H9 (cell line): ENCODE results near the gene MARCHF9. TPM values are rescaled to one million over a fixed set of nuclear protein-coding genes. Genes with fewer than 3 reads are reported as not detected.

Experiments
- DNase-seq: peaks from one replicate; pipeline ENCODE4 v3.0.0-alpha.2; 2017
- H2AFZ ChIP-seq: one replicate; pipeline ENCODE4 v1.6.1; 2013; ENCODE audit warnings: mild to moderate bottlenecking, low read length, control low read depth, moderate library complexity
- H2AK5ac ChIP-seq: 2 replicates; pipeline ENCODE4 v1.6.1; 2013; ENCODE audit warnings: low read length, control low read depth, mixed read lengths; ENCODE audit not compliant: insufficient read length
- H2BK120ac ChIP-seq: one replicate; pipeline ENCODE4 v1.6.1; 2013; ENCODE audit warnings: low read depth, mild to moderate bottlenecking, low read length, control low read depth, inconsistent platforms; ENCODE audit not compliant: poor library complexity, severe bottlenecking
- H2BK12ac ChIP-seq: 2 replicates; pipeline ENCODE4 v1.6.1; 2013; ENCODE audit warnings: low read length, control low read depth, mixed read lengths, low read depth; ENCODE audit not compliant: insufficient read length
- H2BK15ac ChIP-seq: 2 replicates; pipeline ENCODE4 v1.6.1; 2013; ENCODE audit warnings: low read depth, low read length, control low read depth
- H2BK20ac ChIP-seq: one replicate; pipeline ENCODE4 v1.6.1; 2013; ENCODE audit warnings: low read depth, mild to moderate bottlenecking, low read length, control low read depth, inconsistent platforms; ENCODE audit not compliant: poor library complexity, severe bottlenecking
- H2BK5ac ChIP-seq: 2 replicates; pipeline ENCODE4 v1.6.1; 2013; ENCODE audit warnings: low read length, control low read depth, mixed read lengths; ENCODE audit not compliant: insufficient read length
- H3K14ac ChIP-seq: 2 replicates; pipeline ENCODE4 v1.6.1; 2013; ENCODE audit warnings: low read length, control low read depth; ENCODE audit not compliant: insufficient read depth
- H3K18ac ChIP-seq: 2 replicates; pipeline ENCODE4 v1.6.1; 2013; ENCODE audit warnings: low read depth, mild to moderate bottlenecking, mixed read lengths, low read length, control low read depth; ENCODE audit not compliant: insufficient read length
- H3K23ac ChIP-seq: 2 replicates; pipeline ENCODE4 v1.6.1; 2013; ENCODE audit warnings: low read length, control low read depth, mixed read lengths, low read depth; ENCODE audit not compliant: insufficient read length
- H3K23me2 ChIP-seq: 2 replicates; pipeline ENCODE4 v1.6.1; 2013; ENCODE audit warnings: low read depth, mild to moderate bottlenecking, mixed read lengths, low read length, control low read depth; ENCODE audit not compliant: insufficient read length, poor library complexity, severe bottlenecking
- H3K27ac ChIP-seq: 2 replicates; pipeline ENCODE4 v1.5.1; 2013; ENCODE audit warnings: low read length, control low read depth, mixed read lengths, low read depth; ENCODE audit not compliant: insufficient read length
- H3K27me3 ChIP-seq: 2 replicates; pipeline ENCODE4 v1.6.1; 2013; ENCODE audit warnings: low read length, control low read depth, inconsistent platforms; ENCODE audit not compliant: insufficient read depth
- H3K4ac ChIP-seq: 2 replicates; pipeline ENCODE4 v1.6.1; 2013; ENCODE audit warnings: low read depth, mild to moderate bottlenecking, control low read depth, inconsistent platforms, low read length, moderate library complexity
- H3K4me1 ChIP-seq: 2 replicates; pipeline ENCODE4 v1.6.1; 2013; ENCODE audit warnings: low read length, control low read depth, inconsistent platforms; ENCODE audit not compliant: insufficient read depth
- H3K4me2 ChIP-seq: 2 replicates; pipeline ENCODE4 v1.6.1; 2013; ENCODE audit warnings: low read length, control low read depth, mixed read lengths; ENCODE audit not compliant: insufficient read length, insufficient read depth
- H3K56ac ChIP-seq: 2 replicates; pipeline ENCODE4 v1.6.1; 2013; ENCODE audit warnings: low read depth, mild to moderate bottlenecking, mixed read lengths, low read length, control low read depth; ENCODE audit not compliant: insufficient read length
- H3K79me1 ChIP-seq: 2 replicates; pipeline ENCODE4 v1.6.1; 2013; ENCODE audit warnings: low read depth, mild to moderate bottlenecking, moderate library complexity, low read length, control low read depth, inconsistent platforms; ENCODE audit not compliant: insufficient read depth, poor library complexity, severe bottlenecking
- H3K79me2 ChIP-seq: 2 replicates; pipeline ENCODE4 v1.6.1; 2013; ENCODE audit warnings: low read length, control low read depth, inconsistent platforms; ENCODE audit not compliant: insufficient read depth
- H3K9ac ChIP-seq: 2 replicates; pipeline ENCODE4 v1.6.1; 2013; ENCODE audit warnings: low read length, control low read depth, mixed read lengths; ENCODE audit not compliant: insufficient read length; ENCODE audit errors: extremely low read depth
- H3K9me3 ChIP-seq: one replicate; pipeline ENCODE4 v1.6.1; 2013; ENCODE audit warnings: low read depth, low read length, inconsistent platforms; ENCODE audit not compliant: control insufficient read depth
- H3T11ph ChIP-seq: one replicate; pipeline ENCODE4 v1.6.1; 2013; ENCODE audit warnings: mild to moderate bottlenecking, low read length, control low read depth, inconsistent platforms
- H4K20me1 ChIP-seq: one replicate; pipeline ENCODE4 v1.6.1; 2013; ENCODE audit not compliant: control insufficient read depth, insufficient read length, insufficient read depth
- H4K5ac ChIP-seq: 2 replicates; pipeline ENCODE4 v1.6.1; 2013; ENCODE audit warnings: low read depth, mild to moderate bottlenecking, mixed read lengths, low read length, control low read depth; ENCODE audit not compliant: insufficient read length
- H4K8ac ChIP-seq: replicated peaks from 2 replicates; pipeline ENCODE4 v1.6.1; 2013; ENCODE audit warnings: low read length, control low read depth, mixed read lengths, low read depth; ENCODE audit not compliant: insufficient read length
- H4K91ac ChIP-seq: 2 replicates; pipeline ENCODE4 v1.6.1; 2013; ENCODE audit warnings: low read depth, mild to moderate bottlenecking, moderate library complexity, mixed read lengths, low read length, control low read depth; ENCODE audit not compliant: insufficient read length
- H3K27ac Mint-ChIP-seq, 3 experiments: 2 replicates in 2 of 3; 3 replicates in 1 of 3; pipeline ENCODE4 v1.8.0; 2020 to 2021; ENCODE audit warnings: mixed read lengths in 3 of 3, mild to moderate bottlenecking in 1 of 3, moderate library complexity in 1 of 3
- H3K27me3 Mint-ChIP-seq: 2 replicates; pipeline ENCODE4 v1.8.0; 2021; ENCODE audit warnings: low read depth, mild to moderate bottlenecking, moderate library complexity, mixed read lengths
- H3K36me3 Mint-ChIP-seq, 3 experiments: 2 replicates in 2 of 3; 3 replicates in 1 of 3; pipeline ENCODE4 v1.8.0; 2020 to 2021; ENCODE audit warnings: low read depth in 3 of 3, mixed read lengths in 3 of 3; ENCODE audit not compliant: insufficient read depth in 1 of 3
- H3K4me1 Mint-ChIP-seq, 2 experiments: 2 replicates each; pipeline ENCODE4 v1.8.0; 2020; ENCODE audit warnings: mixed read lengths in 2 of 2
- H3K4me3 Mint-ChIP-seq, 2 experiments: 2 replicates in 1 of 2; 3 replicates in 1 of 2; pipeline ENCODE4 v1.8.0; 2020 to 2021; ENCODE audit warnings: mild to moderate bottlenecking in 2 of 2, mixed read lengths in 2 of 2, moderate library complexity in 1 of 2
- H3K9me3 Mint-ChIP-seq, 2 experiments: 2 replicates in 1 of 2; 3 replicates in 1 of 2; pipeline ENCODE4 v1.8.0; 2020; ENCODE audit warnings: mild to moderate bottlenecking in 2 of 2, mixed read lengths in 2 of 2, moderate library complexity in 1 of 2
- CTCF ChIP-seq: fragments of 200-600 bp; sonication (generic); conservative IDR thresholded peaks from 3 replicates; pipeline ENCODE4 v1.8.0; 2021; ENCODE audit warnings: antibody characterized with exemption, mild to moderate bottlenecking
- WGBS: extraction: QIAGEN DNeasy Blood & Tissue Kit; methylation state at CpG from one replicate; pipeline ENCODE4 v1.1.7; 2013; ENCODE audit warnings: missing lambda C conversion rate, low lambda C conversion rate, mixed read lengths; ENCODE audit not compliant: insufficient read length; ENCODE audit errors: extremely low coverage; 5-methylcytosine and 5-hydroxymethylcytosine counted together
- total RNA-seq: library from RNA; stranded (reverse); gene quantifications from 2 replicates; pipeline ENCODE4 v1.2.1, GENCODE V29; 2021

Gene MARCHF9
- total RNA-seq, 1 experiment from 2014 or later, result 20.5 TPM

DNA sequence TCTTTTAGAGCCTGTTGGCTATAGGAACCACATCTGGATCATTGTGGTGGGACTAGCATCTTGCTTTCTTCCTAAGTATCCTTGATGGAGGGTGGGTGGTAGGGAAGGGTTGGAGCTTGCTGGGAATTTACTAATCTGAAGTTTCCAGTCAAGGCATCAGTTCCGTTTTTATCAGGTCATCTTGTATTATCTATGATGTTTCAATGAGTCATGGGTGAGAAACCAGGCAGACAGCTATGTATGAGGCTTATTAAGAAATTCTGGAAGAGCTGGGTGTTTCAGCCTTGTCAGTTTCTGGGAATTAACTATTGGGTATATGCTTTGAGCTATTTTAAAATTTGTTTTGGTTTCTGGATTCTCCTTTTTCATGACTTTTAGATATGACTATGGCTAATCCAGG, 39.0 kb downstream of the MARCHF9 start:
- Histone ChIP-seq H3K23me2 (no peaks in the 10 kb centered on the region), H2AFZ (no peak overlapping the region), H3T11ph (no peak overlapping the region), H3K4me2 (no peak overlapping the region), H3K27me3 (no peaks in the 10 kb centered on the region), H3K4me1 (no peaks in the 10 kb centered on the region), H3K9ac (no peak overlapping the region), H2AK5ac (no peak overlapping the region), H3K14ac (no peak overlapping the region), H4K20me1 (no peaks in the 10 kb centered on the region), H3K4ac (no peak overlapping the region), H4K5ac (no peak overlapping the region), H3K27ac (no peak overlapping the region), H3K18ac (no peak overlapping the region), H3K9me3 (no peaks in the 10 kb centered on the region), H2BK12ac (no peak overlapping the region), H3K56ac (no peak overlapping the region), H2BK5ac (no peak overlapping the region), H2BK20ac (no peak overlapping the region), H2BK15ac (no peak overlapping the region), H3K79me2 (no peaks in the 10 kb centered on the region), H4K91ac (no peak overlapping the region), H3K23ac (no peak overlapping the region), H2BK120ac (no peak overlapping the region), H3K79me1 (no peaks in the 10 kb centered on the region), H4K8ac (no peak overlapping the region)
- no peak for TF ChIP-seq CTCF
- no peak overlapping the region for H3K27ac Mint-ChIP-seq
- no peaks in the 10 kb centered on the region for H3K4me1 Mint-ChIP-seq
- no peak for DNase-seq
- WGBS, result no CpG with 5 or more reads among the region's 1 CpG
- no peaks in the 10 kb centered on the region for H3K9me3 Mint-ChIP-seq
- H3K4me3 Mint-ChIP-seq, result no peak overlapping the region
- no peaks in the 10 kb centered on the region for H3K27me3 Mint-ChIP-seq
- peaks cover 24 to 71% (median 55%) of the 10 kb centered on the region in 3 experiments for H3K36me3 Mint-ChIP-seq
